CD4-positive, alpha-beta T cell treated with Interleukin-15 for 4 hours (primary cell): ENCODE data around the gene TRAPPC3L.
A peak's percentile ranks its signal among the peaks of the same experiment; 100 is the strongest.

Experiments used
- DNase-seq: peaks from one replicate; pipeline ENCODE4 v3.0.0-alpha.2; 2020; ENCODE audit warnings: low spot score

Gene TRAPPC3L

GRCh38 chr6:116545651-116546050 lies at the start of gene TRAPPC3L:
TSS of gene TRAPPC3L (minus strand) at chr6:116545684. CDS start at chr6:116545514, 170 bp downstream.
- no peak for DNase-seq

- no peak for DNase-seq
These were observed 49.8 kb upstream of the TRAPPC3L start for GRCh38 chr6:116595247-116595646.

- DNase-seq, result no peak
These were observed 41.3 kb upstream of the TRAPPC3L start for GRCh38 chr6:116586738-116587137.

- no peak for DNase-seq
These were observed 40.8 kb upstream of the TRAPPC3L start for GRCh38 chr6:116586276-116586675.

- DNase-seq, result no peak
These were observed 34.7 kb upstream of the TRAPPC3L start for GRCh38 chr6:116580198-116580597.

- DNase-seq, result no peak
These were observed 33.7 kb upstream of the TRAPPC3L start for GRCh38 chr6:116579143-116579542.

GRCh38 chr6:116578335-116578734 lies 32.9 kb upstream of the TRAPPC3L start:
- no peak for DNase-seq

GRCh38 chr6:116577486-116577885 lies 32.0 kb upstream of the TRAPPC3L start:
- no peak for DNase-seq

- DNase-seq, result no peak
These were observed 29.7 kb upstream of the TRAPPC3L start for GRCh38 chr6:116575227-116575626.

- DNase-seq, result no peak
These were observed 26.7 kb upstream of the TRAPPC3L start for GRCh38 chr6:116572162-116572561.

GRCh38 chr6:116571683-116572000 lies 26.2 kb upstream of the TRAPPC3L start:
- DNase-seq, result no peak

GRCh38 chr6:116570856-116571682 lies 25.6 kb upstream of the TRAPPC3L start, which contains the start of gene RWDD1:
TSS of gene RWDD1 (plus strand) at chr6:116571504. CDS start at chr6:116571583, 79 bp downstream.
- peak; percentile 99 for DNase-seq

- no peak for DNase-seq
These were observed 23.6 kb upstream of the TRAPPC3L start for GRCh38 chr6:116568821-116569755.

GRCh38 chr6:116568111-116568510 lies 22.6 kb upstream of the TRAPPC3L start:
- DNase-seq, result no peak

- no peak for DNase-seq
These were observed 19.7 kb upstream of the TRAPPC3L start for GRCh38 chr6:116564921-116565872.

- no peak for DNase-seq
These were observed 18.8 kb upstream of the TRAPPC3L start for GRCh38 chr6:116564311-116564710.

- DNase-seq, result no peak
These were observed 18.3 kb upstream of the TRAPPC3L start for GRCh38 chr6:116563830-116564229.

GRCh38 chr6:116562614-116563013 lies 17.1 kb upstream of the TRAPPC3L start:
- no peak for DNase-seq

- no peak for DNase-seq
These were observed 16.5 kb upstream of the TRAPPC3L start for GRCh38 chr6:116562019-116562403.

GRCh38 chr6:116561377-116562018 lies 16.0 kb upstream of the TRAPPC3L start:
- DNase-seq, result peak; percentile 76

GRCh38 chr6:116560130-116560529 lies 14.6 kb upstream of the TRAPPC3L start:
- no peak for DNase-seq
